Muscle layer of colon (tissue), 2 donors: ENCODE results near the gene HERC2.

Experiments used
- H3K27ac ChIP-seq: one replicate; pipeline ENCODE4 v1.7.0; 2013; ENCODE audit warnings: low read depth, mild to moderate bottlenecking, low read length, moderate library complexity
- H3K27me3 ChIP-seq, 2 donors: one replicate each; pipeline ENCODE4 v1.7.0; 2013; ENCODE audit warnings: low read length in 2 of 2, mild to moderate bottlenecking in 2 of 2; ENCODE audit not compliant: insufficient read depth in 2 of 2, control insufficient read depth in 1 of 2
- H3K36me3 ChIP-seq: one replicate; pipeline ENCODE4 v1.7.0; 2013; ENCODE audit warnings: mild to moderate bottlenecking, low read length; ENCODE audit not compliant: insufficient read depth
- H3K4me1 ChIP-seq: one replicate; pipeline ENCODE4 v1.7.0; 2013; ENCODE audit warnings: mild to moderate bottlenecking, low read length; ENCODE audit not compliant: insufficient read depth
- H3K4me3 ChIP-seq, 2 donors: one replicate each; pipeline ENCODE4 v1.7.0; 2013; ENCODE audit warnings: low read length in 2 of 2, low read depth in 1 of 2, mild to moderate bottlenecking in 1 of 2, moderate library complexity in 1 of 2
- H3K9ac ChIP-seq: one replicate; pipeline ENCODE4 v1.7.0; 2013; ENCODE audit warnings: low read length
- H3K9me3 ChIP-seq: one replicate; pipeline ENCODE4 v1.7.0; 2013; ENCODE audit warnings: mild to moderate bottlenecking, low read length
- donor health status: abdominal sarcoma.
- donor health status: Adenocarcinoma of cecum.

The HERC2 gene

DNA sequence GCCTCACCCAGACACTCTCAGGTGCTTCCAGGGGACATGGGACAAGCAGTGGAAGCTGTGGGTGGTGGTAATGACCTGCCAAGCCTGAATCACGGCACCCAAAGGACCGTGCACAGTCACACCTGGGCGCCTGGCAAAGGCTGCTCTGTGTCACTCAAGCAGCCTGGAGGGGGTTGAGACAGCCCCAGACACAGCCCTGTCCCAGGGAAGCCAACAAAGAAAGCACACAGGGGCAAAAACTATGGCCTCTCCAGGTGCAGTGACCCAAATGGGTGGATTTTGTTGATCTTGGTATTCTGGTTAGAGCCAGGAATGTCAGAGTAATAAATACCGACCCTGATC lies 207.9 kb downstream of the HERC2 start:
- Histone ChIP-seq H3K27ac (no peak overlapping the region), H3K4me3 (no peak overlapping the region), H3K9me3 (no peaks in the 10 kb centered on the region), H3K9ac (no peak overlapping the region), H3K27me3 (no peaks in the 10 kb centered on the region), H3K4me1 (no peaks in the 10 kb centered on the region), H3K36me3 (peaks cover 42% of the 10 kb centered on the region)

DNA sequence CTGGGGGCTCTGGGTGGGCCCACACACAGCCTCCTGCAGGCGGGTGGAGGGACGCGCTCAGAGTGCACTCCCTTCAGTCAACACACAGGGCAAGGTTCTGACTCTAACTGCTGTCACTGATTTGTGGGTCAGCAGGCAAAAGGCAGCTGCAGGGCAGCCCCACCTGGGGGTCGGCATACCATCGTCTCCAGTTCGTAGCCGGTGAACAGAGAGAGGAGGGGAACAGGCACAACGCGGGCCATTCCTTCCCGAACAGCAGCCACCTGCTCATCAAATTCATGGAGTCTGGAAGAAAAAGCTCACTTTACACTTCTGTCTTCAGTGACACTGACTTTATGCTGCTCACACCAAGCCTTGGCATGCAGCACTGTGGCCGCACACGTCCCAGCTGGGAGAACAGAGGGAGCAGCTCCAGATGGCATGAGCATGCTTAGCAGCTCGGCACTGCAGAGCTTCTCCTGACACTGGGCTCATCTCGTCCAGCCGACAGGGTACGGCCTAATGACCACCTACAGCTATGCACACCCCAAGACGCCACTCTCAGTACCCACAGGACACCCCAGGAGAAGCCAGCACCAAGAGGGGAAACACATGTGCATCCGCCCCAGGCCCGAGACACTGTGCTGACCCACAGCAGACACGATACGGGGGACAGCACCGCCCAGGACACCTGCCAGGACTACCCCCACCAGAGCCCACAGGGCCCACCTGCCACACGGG lies 208.4 kb downstream of the HERC2 start:
- H3K27ac ChIP-seq: no peak overlapping the region
- H3K36me3 ChIP-seq: peaks cover 42% of the 10 kb centered on the region

DNA sequence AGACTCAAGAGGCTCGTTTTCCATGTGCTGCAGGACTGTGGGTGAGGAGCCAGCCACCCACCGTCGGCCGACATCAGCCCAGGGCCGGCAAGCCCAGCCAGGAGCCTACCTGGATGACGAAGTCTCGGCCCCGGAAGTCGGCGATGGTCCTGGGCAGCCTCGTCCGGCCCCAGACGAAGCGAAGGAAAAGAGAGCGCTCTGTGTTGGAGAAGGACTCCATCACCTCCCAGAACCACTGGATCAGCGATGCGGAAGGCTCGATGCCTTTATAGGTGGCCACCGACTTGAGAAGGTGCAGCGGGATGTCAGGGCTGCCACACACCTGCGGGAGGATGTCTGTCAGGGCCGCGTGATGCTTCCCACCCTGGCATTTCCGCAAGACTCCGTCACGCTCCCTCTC lies 209.0 kb downstream of the HERC2 start:
- Histone ChIP-seq H3K27ac (no peak overlapping the region), H3K4me1 (no peaks in the 10 kb centered on the region), H3K27me3 (no peaks in the 10 kb centered on the region), H3K4me3 (no peak overlapping the region), H3K36me3 (peaks cover 36% of the 10 kb centered on the region), H3K9ac (no peak overlapping the region), H3K9me3 (no peaks in the 10 kb centered on the region)

More for the DNA sequence above, 208.4 kb downstream of the HERC2 start:
- no peaks in the 10 kb centered on the region for H3K4me1 ChIP-seq
- no peak overlapping the region for H3K4me3 ChIP-seq
- no peaks in the 10 kb centered on the region for H3K27me3 ChIP-seq
- no peak overlapping the region for H3K9ac ChIP-seq
- H3K9me3 ChIP-seq: no peaks in the 10 kb centered on the region

DNA sequence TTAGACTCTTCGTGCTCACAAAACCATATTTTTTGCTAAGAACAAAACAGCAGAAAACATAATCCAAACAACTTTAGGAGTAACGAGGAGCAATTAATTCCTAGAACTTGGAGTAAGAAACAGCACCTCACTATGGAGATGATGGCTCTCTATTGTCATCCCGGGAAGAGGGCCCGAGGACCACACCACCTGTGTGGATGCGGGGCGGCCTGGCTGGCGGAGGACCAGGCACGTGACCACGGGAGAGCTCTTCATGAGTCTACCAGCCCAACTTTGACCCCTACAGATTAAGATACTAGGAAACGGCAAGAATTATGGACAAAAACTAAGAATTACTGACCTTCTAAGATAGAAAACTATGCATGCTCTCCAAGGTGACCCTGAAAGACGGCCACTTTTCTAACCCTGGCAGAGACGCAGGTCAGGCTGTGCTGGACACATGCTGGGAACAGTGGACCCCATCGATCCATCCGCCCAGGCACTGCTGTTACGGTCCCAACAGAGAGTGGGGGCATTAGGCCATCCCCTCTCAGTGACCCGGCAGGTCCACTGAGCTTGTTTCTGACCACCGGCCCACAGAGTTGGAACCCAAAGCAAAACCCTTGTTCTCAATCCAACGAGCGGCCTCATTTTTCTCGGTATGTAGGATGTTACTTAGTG lies 209.7 kb downstream of the HERC2 start:
- Histone ChIP-seq H3K4me1 (no peaks in the 10 kb centered on the region), H3K27me3 (peaks cover 0 to 3% of the 10 kb centered on the region in 2 donors), H3K9me3 (no peaks in the 10 kb centered on the region), H3K27ac (no peak overlapping the region), H3K9ac (no peak overlapping the region), H3K36me3 (peaks cover 29% of the 10 kb centered on the region), H3K4me3 (no peak overlapping the region)

DNA sequence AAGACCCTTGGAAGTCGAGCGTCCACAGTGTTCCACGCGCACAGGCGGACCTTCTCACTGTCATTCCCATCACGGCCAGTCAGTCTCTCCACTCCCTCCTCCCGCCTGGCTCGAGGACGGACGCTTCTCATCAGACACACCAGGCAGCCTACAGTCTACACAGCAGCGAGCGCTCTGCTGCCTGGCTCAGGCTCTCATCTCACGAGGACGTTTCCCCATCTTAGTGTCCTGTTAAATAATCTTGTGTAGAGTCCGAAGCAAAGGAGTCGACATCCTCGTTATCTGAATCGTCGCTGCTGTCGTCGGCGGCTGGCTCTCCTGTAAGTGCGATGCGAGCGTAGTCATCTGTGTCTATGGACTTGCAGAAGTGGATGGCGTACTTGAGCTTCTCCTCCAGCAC lies 210.4 kb downstream of the HERC2 start:
- H3K36me3 ChIP-seq: peaks cover 22% of the 10 kb centered on the region
- H3K4me3 ChIP-seq: no peak overlapping the region
- H3K9me3 ChIP-seq: no peaks in the 10 kb centered on the region
- H3K4me1 ChIP-seq: no peaks in the 10 kb centered on the region
- H3K27me3 ChIP-seq: peaks cover 0 to 10% of the 10 kb centered on the region in 2 donors
- no peak overlapping the region for H3K9ac ChIP-seq
- no peak overlapping the region for H3K27ac ChIP-seq

DNA sequence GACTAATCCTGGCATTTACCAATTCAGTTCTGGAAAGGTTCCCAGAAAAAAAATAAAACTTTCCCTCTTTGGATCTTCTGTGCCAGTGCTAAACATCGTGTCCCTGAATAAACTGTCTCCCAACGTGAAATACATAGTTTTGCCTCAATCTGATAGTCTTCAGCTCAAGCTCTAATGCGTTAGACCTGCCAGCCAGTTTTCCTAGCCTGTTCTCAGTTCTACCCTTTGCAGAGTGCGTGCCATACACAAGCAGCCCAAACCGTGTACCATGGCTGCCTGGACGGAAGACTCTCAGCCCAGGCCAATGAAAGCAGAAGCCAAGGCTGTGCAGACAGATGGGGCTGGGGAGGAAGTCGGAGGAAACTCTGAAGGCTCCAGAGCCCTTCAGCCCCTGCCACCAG lies 211.5 kb downstream of the HERC2 start:
- peaks cover 5 to 21% of the 10 kb centered on the region in 2 donors for H3K27me3 ChIP-seq
- H3K9me3 ChIP-seq: no peaks in the 10 kb centered on the region
- H3K36me3 ChIP-seq: peaks cover 20% of the 10 kb centered on the region
- H3K4me1 ChIP-seq: no peaks in the 10 kb centered on the region
- H3K9ac ChIP-seq: no peak overlapping the region
- H3K27ac ChIP-seq: no peak overlapping the region
- no peak overlapping the region for H3K4me3 ChIP-seq

DNA sequence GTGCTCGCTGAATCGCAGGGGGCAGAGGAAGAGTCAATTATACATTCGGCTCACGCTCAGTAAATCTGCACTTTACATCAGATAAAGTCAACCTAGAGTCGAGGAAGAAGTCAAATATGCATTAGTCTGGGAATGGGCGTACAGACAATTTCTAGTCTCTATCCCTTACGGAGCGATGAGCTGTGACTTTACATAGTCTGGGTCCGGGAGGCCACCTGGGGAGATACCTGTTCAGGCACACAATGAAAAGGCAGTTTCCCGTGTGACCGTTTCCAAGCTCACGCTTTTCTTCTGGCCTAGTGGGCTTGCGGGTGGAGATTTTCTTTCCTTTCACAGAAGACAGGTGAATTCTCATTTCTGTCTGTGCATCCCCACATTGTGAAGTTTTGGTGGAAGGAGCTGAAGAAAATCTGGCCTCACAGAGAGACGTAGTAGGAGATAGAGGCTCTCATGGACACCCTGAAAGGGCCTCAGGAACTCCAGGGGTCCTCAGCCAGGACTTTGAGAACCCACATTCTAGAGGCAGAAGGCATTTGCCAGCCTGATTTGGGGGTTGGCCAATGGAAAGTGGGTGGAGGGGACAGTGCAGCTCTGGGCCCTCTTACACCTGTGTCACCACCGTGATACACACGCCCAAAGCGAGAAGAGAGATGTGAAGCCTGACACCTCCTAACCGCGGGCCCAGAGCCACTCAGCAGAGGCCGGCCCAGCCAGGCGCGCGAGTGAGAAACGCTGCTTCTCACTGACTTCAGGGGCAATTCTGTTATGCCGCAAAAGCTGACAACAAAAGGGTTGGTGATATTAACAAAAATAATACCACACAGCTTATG lies 212.1 kb downstream of the HERC2 start:
- H3K27ac ChIP-seq: no peak overlapping the region
- H3K9me3 ChIP-seq: no peaks in the 10 kb centered on the region
- no peak overlapping the region for H3K4me3 ChIP-seq
- no peaks in the 10 kb centered on the region for H3K4me1 ChIP-seq
- H3K9ac ChIP-seq: no peak overlapping the region
- H3K27me3 ChIP-seq: peaks cover 12 to 26% of the 10 kb centered on the region in 2 donors
- H3K36me3 ChIP-seq: peaks cover 20% of the 10 kb centered on the region

DNA sequence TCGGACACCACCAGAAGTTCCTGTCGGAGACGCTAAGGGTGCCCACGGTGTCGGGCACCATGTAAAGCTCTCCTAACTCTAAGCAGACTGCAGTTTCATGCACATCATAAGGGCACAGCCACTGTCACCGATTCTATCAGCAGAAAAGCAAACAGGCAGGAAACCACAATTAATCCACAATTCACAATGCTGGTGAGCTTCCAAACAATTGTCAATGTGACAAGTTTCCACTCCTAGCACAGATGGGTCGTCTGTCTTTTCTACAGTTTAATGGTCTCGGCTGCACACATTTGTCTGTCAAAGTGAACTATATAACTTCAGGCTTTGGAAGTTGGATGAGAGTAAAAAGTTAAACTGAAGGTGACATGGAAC lies 214.1 kb downstream of the HERC2 start:
- Histone ChIP-seq H3K4me3 (no peak overlapping the region), H3K9ac (no peak overlapping the region), H3K27ac (no peak overlapping the region), H3K9me3 (no peaks in the 10 kb centered on the region), H3K27me3 (peaks cover 19 to 34% of the 10 kb centered on the region in 2 donors), H3K36me3 (peaks cover 3% of the 10 kb centered on the region), H3K4me1 (no peaks in the 10 kb centered on the region)

DNA sequence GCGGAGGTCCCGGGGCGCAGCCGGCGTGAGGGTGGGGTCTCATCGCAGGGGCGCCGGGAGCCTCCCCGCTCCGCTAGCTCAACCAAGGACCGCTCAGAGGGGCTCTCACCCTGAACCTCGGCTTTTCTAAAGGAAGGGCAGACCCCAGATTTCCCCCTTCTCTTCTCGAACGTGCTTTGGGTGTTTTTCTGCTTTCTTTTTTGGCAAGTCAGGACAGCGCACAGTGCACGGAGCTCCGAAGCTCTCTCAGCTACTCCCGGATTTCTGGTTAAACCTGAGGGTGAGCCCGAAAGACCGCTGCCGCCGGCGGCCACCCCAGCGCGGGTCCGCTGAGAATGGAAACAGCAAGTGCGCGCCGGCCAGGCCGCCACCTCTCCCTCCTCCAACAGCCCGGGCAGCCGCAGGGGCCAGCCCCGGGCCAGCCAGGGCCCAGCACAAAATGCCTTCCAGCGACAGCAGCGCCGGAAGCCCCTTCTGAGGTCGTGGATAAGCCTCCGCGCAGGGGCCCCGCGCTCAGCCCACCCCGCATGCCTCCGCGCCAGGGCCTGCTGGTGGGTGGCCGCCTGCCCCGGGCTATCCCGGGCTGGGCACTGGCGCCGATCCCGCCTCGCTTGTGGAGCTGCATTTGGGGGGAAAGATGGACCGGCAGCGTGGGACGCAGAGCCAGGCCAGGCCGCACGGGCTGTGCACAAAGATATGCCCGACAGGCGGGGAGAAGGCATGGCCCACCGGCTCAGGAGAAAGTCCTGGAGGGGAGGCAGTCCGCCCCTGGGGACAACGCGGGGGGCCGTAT lies 214.7 kb downstream of the HERC2 start:
- H3K27ac ChIP-seq: no peak overlapping the region
- no peak overlapping the region for H3K9ac ChIP-seq
- H3K36me3 ChIP-seq: no peaks in the 10 kb centered on the region

DNA sequence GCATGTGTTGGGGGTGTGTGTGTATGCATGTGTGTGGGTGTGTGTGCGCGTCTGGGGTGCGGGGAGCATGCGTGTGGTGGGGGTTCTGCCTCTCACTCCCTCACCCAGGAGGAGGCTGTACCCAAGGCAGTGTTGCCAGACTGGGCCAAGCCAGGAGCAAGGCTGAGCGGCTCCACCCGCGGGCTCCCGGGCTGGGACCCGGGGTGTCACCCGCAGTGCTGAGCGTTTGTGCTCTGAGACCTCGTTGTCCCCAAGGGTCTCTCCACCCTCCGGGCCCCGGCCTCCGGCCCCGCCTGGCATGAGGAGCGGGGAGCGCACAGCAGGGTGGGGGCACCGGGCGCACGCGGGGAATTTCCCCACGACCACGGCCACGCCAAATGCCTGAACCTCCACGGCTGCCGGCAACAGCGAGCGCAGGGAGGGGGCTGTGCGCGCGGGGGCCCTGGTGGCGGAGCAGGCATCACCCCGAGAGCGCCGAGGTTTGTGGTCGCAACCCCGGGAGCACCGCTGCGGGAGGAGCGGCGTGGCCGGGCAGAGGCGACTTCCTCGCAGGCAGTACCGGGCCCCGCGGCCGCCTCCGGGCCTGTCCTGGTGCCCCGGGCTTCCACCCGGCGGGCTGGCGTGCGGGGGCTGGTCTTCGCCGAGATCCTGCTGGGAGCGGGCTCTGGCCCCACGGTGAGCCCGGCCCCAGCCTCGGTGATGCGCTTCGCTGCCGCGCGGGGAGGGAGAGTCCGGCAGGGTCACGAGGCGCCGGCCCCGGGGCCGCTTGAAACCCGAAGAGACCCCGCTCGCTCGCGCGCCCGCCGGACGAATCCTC lies 215.5 kb downstream of the HERC2 start:
- Histone ChIP-seq H3K4me1 (no peaks in the 10 kb centered on the region), H3K27ac (no peak overlapping the region), H3K9ac (no peak overlapping the region), H3K4me3 (peak overlapping the region; percentile 54 to 58), H3K36me3 (no peaks in the 10 kb centered on the region), H3K27me3 (peaks cover 19 to 41% of the 10 kb centered on the region in 2 donors), H3K9me3 (no peaks in the 10 kb centered on the region)

More for the DNA sequence above, 214.7 kb downstream of the HERC2 start:
- Histone ChIP-seq H3K4me3 (peak overlapping the region; percentile 54 to 58), H3K27me3 (peaks cover 19 to 34% of the 10 kb centered on the region in 2 donors), H3K9me3 (no peaks in the 10 kb centered on the region), H3K4me1 (no peaks in the 10 kb centered on the region)
